H1 (cell line): ENCODE measurements around the gene PAQR5. TPM values are rescaled to one million over a fixed set of nuclear protein-coding genes. Genes with fewer than 3 reads are reported as not detected.

Experiments used
- CTCF ChIA-PET: fragments of 300-600 bp; sonication (Branson Sonifier 250); formaldehyde crosslinking; loops from one replicate; lab custom pipeline; 2021; ENCODE audit not compliant: partially characterized antibody; lab: Charles Lee
- POLR2A ChIA-PET: fragments of 300-600 bp; sonication (Branson Sonifier 250); formaldehyde crosslinking; loops from one replicate; lab custom pipeline; 2021; ENCODE audit warnings: inconsistent platforms; ENCODE audit not compliant: partially characterized antibody; lab: Charles Lee
- DNase-seq, 2 experiments: peaks; one replicate each; pipeline versions ENCODE4 v3.0.0 to v3.0.0-alpha.2; 2010 to 2022; ENCODE audit warnings: low spot score in 2 of 2, low read depth in 1 of 2, mixed read lengths in 1 of 2
- FAIRE-seq: peaks from 2 replicates; lab custom pipeline; 2011; peaks lifted over from hg19 to GRCh38; lab: Jason Lieb, UNC
- H2AFZ ChIP-seq: 2 replicates; pipeline ENCODE4 v1.8.1; 2012; ENCODE audit warnings: low read length, inconsistent platforms
- H2AK5ac ChIP-seq: 2 replicates; pipeline ENCODE4 v1.6.1; 2013; ENCODE audit warnings: low read depth, low read length
- H2BK120ac ChIP-seq: replicated peaks from 2 replicates; pipeline ENCODE3; 2013; ENCODE audit warnings: low read depth, low read length, inconsistent platforms
- H2BK12ac ChIP-seq: 2 replicates; pipeline ENCODE4 v1.6.1; 2013; ENCODE audit warnings: low read depth, low read length
- H2BK15ac ChIP-seq: 2 replicates; pipeline ENCODE4 v1.6.1; 2013; ENCODE audit warnings: low read length
- H2BK20ac ChIP-seq: 2 replicates; pipeline ENCODE4 v1.6.1; 2013; ENCODE audit warnings: low read length
- H2BK5ac ChIP-seq: 2 replicates; pipeline ENCODE4 v1.6.1; 2013; ENCODE audit warnings: low read depth, low read length
- H3K14ac ChIP-seq: 2 replicates; pipeline ENCODE4 v1.6.1; 2013; ENCODE audit warnings: inconsistent platforms; ENCODE audit not compliant: insufficient read length
- H3K18ac ChIP-seq: 2 replicates; pipeline ENCODE4 v1.6.1; 2013; ENCODE audit warnings: low read length; ENCODE audit errors: extremely low read depth
- H3K23ac ChIP-seq: 2 replicates; pipeline ENCODE4 v1.6.1; 2013; ENCODE audit warnings: inconsistent platforms; ENCODE audit not compliant: insufficient read length
- H3K23me2 ChIP-seq: 2 replicates; pipeline ENCODE4 v1.6.1; 2013; ENCODE audit warnings: low read depth, low read length
- H3K27ac ChIP-seq: 2 replicates; pipeline ENCODE4 v1.6.1; 2011; ENCODE audit warnings: low read depth, low read length, inconsistent platforms
- H3K27me3 ChIP-seq, 4 experiments: replicated peaks in 1 of 4; 1 replicate in 1 of 4; 2 replicates in 3 of 4; pipeline versions ENCODE4 v1.6.1 to v1.8.1; 2011 to 2013; ENCODE audit warnings: low read length in 3 of 4, mild to moderate bottlenecking in 3 of 4, inconsistent platforms in 2 of 4, mixed read lengths in 2 of 4, moderate library complexity in 1 of 4; ENCODE audit not compliant: control insufficient read depth in 3 of 4, insufficient read depth in 3 of 4; ENCODE audit errors: extremely low read depth in 1 of 4
- H3K36me3 ChIP-seq, 4 experiments: 2 replicates each; pipeline versions ENCODE4 v1.6.1 to v1.8.1; 2011 to 2013; ENCODE audit warnings: mild to moderate bottlenecking in 4 of 4, low read length in 3 of 4, moderate library complexity in 2 of 4, control low read depth in 1 of 4, inconsistent platforms in 1 of 4; ENCODE audit not compliant: insufficient read depth in 4 of 4, control insufficient read depth in 2 of 4
- H3K4ac ChIP-seq: replicated peaks from 2 replicates; pipeline ENCODE3; 2013; ENCODE audit warnings: low read length, low read depth, mixed read lengths, inconsistent platforms; ENCODE audit not compliant: insufficient read length
- H3K4me1 ChIP-seq, 4 experiments: replicated peaks in 1 of 4; 1 replicate in 1 of 4; 2 replicates in 3 of 4; pipeline versions ENCODE4 v1.6.1 to v1.8.1; 2011 to 2013; ENCODE audit warnings: low read length in 3 of 4, inconsistent platforms in 2 of 4, mixed read lengths in 1 of 4; ENCODE audit not compliant: insufficient read depth in 4 of 4, control insufficient read depth in 3 of 4
- H3K4me2 ChIP-seq, 2 experiments: 2 replicates each; pipeline versions ENCODE4 v1.6.1 to v1.8.1; 2011 to 2013; ENCODE audit warnings: low read depth in 2 of 2, low read length in 2 of 2, control low read depth in 1 of 2, inconsistent platforms in 1 of 2, mild to moderate bottlenecking in 1 of 2; ENCODE audit not compliant: insufficient read depth in 1 of 2
- H3K4me3 ChIP-seq, 4 experiments: fragments of 200-600, 300-600 bp in 1 of 4; sonication (generic), shearing (Covaris generic), sonication (Bioruptor Twin) in 1 of 4; 2 replicates each; pipeline versions ENCODE4 v1.5.1 to v1.8.1; 2011 to 2016; ENCODE audit warnings: low read length in 4 of 4, low read depth in 3 of 4, control low read depth in 2 of 4, inconsistent platforms in 2 of 4, mild to moderate bottlenecking in 2 of 4, mixed read lengths in 1 of 4, moderate library complexity in 1 of 4; ENCODE audit not compliant: insufficient read depth in 2 of 4; ENCODE audit errors: extremely low read depth in 1 of 4
- H3K56ac ChIP-seq: replicated peaks from 2 replicates; pipeline ENCODE3; 2013; ENCODE audit warnings: low read depth, mild to moderate bottlenecking, mixed read lengths, low read length, inconsistent platforms; ENCODE audit not compliant: insufficient read length
- H3K79me1 ChIP-seq: 2 replicates; pipeline ENCODE4 v1.6.1; 2013; ENCODE audit warnings: low read depth, low read length, control low read depth
- H3K79me2 ChIP-seq, 2 experiments: 2 replicates each; pipeline versions ENCODE4 v1.6.1 to v1.8.1; 2012 to 2013; ENCODE audit warnings: low read length in 2 of 2, mild to moderate bottlenecking in 2 of 2, inconsistent platforms in 1 of 2; ENCODE audit not compliant: insufficient read depth in 2 of 2, control insufficient read depth in 1 of 2
- H3K9ac ChIP-seq, 4 experiments: replicated peaks in 1 of 4; 1 replicate in 1 of 4; 2 replicates in 3 of 4; pipeline versions ENCODE4 v1.6.1 to v1.8.1; 2011 to 2013; ENCODE audit warnings: low read depth in 3 of 4, low read length in 3 of 4, control low read depth in 2 of 4, mild to moderate bottlenecking in 2 of 4, moderate library complexity in 2 of 4, inconsistent platforms in 1 of 4; ENCODE audit errors: extremely low read depth in 1 of 4
- H3K9me3 ChIP-seq, 2 experiments: 2 replicates each; pipeline versions ENCODE4 v1.6.1 to v1.8.1; 2012 to 2013; ENCODE audit warnings: mild to moderate bottlenecking in 2 of 2, moderate library complexity in 2 of 2, control low read depth in 1 of 2, inconsistent platforms in 1 of 2, low read depth in 1 of 2, low read length in 1 of 2, mixed read lengths in 1 of 2; ENCODE audit not compliant: insufficient read depth in 2 of 2
- H4K20me1 ChIP-seq, 2 experiments: replicated peaks in 1 of 2; 2 replicates each; pipeline versions ENCODE3 to v1.8.1; 2011 to 2013; ENCODE audit warnings: inconsistent platforms in 2 of 2, low read length in 2 of 2, mild to moderate bottlenecking in 1 of 2; ENCODE audit not compliant: insufficient read depth in 2 of 2, control insufficient read depth in 1 of 2
- H4K5ac ChIP-seq: 2 replicates; pipeline ENCODE4 v1.6.1; 2013; ENCODE audit warnings: low read length, low read depth, mixed read lengths, inconsistent platforms; ENCODE audit not compliant: insufficient read length
- H4K8ac ChIP-seq: 2 replicates; pipeline ENCODE4 v1.8.0; 2013; ENCODE audit warnings: mild to moderate bottlenecking, moderate library complexity, low read length, inconsistent platforms; ENCODE audit not compliant: insufficient read depth; ENCODE audit errors: extremely low read depth
- H4K91ac ChIP-seq: replicated peaks from 2 replicates; pipeline ENCODE3; 2013; ENCODE audit warnings: low read length, mixed read lengths, inconsistent platforms; ENCODE audit not compliant: insufficient read length
- E2F6 ChIP-seq: IDR thresholded peaks from 2 replicates; pipeline ENCODE4 v1.6.1; 2012; ENCODE audit warnings: inconsistent platforms
- EP300 ChIP-seq, 2 experiments: IDR thresholded peaks; 1 replicate in 1 of 2; 2 replicates in 1 of 2; pipeline ENCODE4 v1.6.1; 2011 to 2012; ENCODE audit warnings: low read depth in 2 of 2, low read length in 2 of 2, mild to moderate bottlenecking in 2 of 2, borderline replicate concordance in 1 of 2, inconsistent platforms in 1 of 2, moderate library complexity in 1 of 2
- MAFK ChIP-seq: IDR thresholded peaks from 2 replicates; pipeline ENCODE4 v1.6.1; 2012; ENCODE audit warnings: low read depth, mild to moderate bottlenecking, improper control_type of control experiment, low read length
- NRF1 ChIP-seq: IDR thresholded peaks from 2 replicates; pipeline ENCODE4 v1.6.1; 2011; ENCODE audit warnings: mild to moderate bottlenecking, low read depth, low read length, improper control_type of control experiment
- PHF8 ChIP-seq: fragments of 200-600 bp; sonication (generic); conservative IDR thresholded peaks from 2 replicates; pipeline ENCODE4 v1.7.1; 2012; ENCODE audit warnings: low read depth, mild to moderate bottlenecking, inconsistent platforms, low read length, moderate library complexity
- SIN3A ChIP-seq, 2 experiments: IDR thresholded peaks in 1 of 2; conservative IDR thresholded peaks in 1 of 2; 2 replicates each; pipeline ENCODE4 v1.6.1; 2011 to 2012; ENCODE audit warnings: low read length in 2 of 2, improper control_type of control experiment in 1 of 2, low read depth in 1 of 2, mild to moderate bottlenecking in 1 of 2
- SRF ChIP-seq: IDR thresholded peaks from 2 replicates; pipeline ENCODE4 v1.6.1; 2011; ENCODE audit warnings: mild to moderate bottlenecking, low read depth, low read length, moderate library complexity
- TBP ChIP-seq: IDR thresholded peaks from 2 replicates; pipeline ENCODE4 v1.6.1; 2011; ENCODE audit warnings: low read depth, low read length, improper control_type of control experiment
- USF2 ChIP-seq: IDR thresholded peaks from 2 replicates; pipeline ENCODE4 v1.6.1; 2011; ENCODE audit warnings: low read length, improper control_type of control experiment
- YY1 ChIP-seq: IDR thresholded peaks from 2 replicates; pipeline ENCODE4 v1.6.1; 2011; ENCODE audit warnings: low read depth, mild to moderate bottlenecking, low read length
- WGBS, 2 experiments: shearing (Covaris generic) in 1 of 2; methylation state at CpG; one replicate each; pipeline versions ENCODE4 v1.1.6 to v1.1.7; 2013 to 2015; ENCODE audit warnings: low lambda C conversion rate in 2 of 2, mixed read lengths in 2 of 2, inconsistent platforms in 1 of 2, low coverage in 1 of 2, missing lambda C conversion rate in 1 of 2; ENCODE audit not compliant: insufficient replicate concordance in 2 of 2, insufficient coverage in 1 of 2, insufficient read length in 1 of 2; ENCODE audit errors: extremely low coverage in 1 of 2, missing lambda C conversion rate in 1 of 2; 5-methylcytosine and 5-hydroxymethylcytosine counted together
- polyA plus RNA-seq, 7 experiments: library from polyadenylated mRNA; depleted of rRNA in 3 of 7; stranded (reverse) in 5 of 7; unstranded in 2 of 7; fragments of >200 nt in 5 of 7; fragments of 200-250 nt in 2 of 7; gene quantifications; 1 replicate in 5 of 7; 2 replicates in 1 of 7; 4 replicates in 1 of 7; pipeline versions ENCODE4 v1.2.1 to v1.2.3, GENCODE V29; 2011 to 2013; ENCODE audit warnings: missing spikeins in 2 of 7, mixed read lengths in 2 of 7
- total RNA-seq: library from RNA; stranded (reverse); fragmentation: NEBNext Ultra II Directional; extraction: Animal tissue kit (Norgen Biotek cat#: 25700); gene quantifications from 2 replicates; pipeline ENCODE4 v1.2.1, GENCODE V29; 2021

The PAQR5 gene
- total and polyA plus RNA-seq, 2 of the 8 experiments (the other 6 are each of a cell fraction or from before 2014, with no cell fraction given): 8.7 to 18.1 TPM

- CTCF ChIA-PET: interaction anchor here (0.6 to 4.7 kb wide), 4 partner anchors 9 to 233 kb away, joined by 3 to 24 read pairs (median 8); no protein-coding TSS in a partner anchor
- WGBS, 2 experiments: 69% methylated on average over 5 of the region's 5 CpGs; no CpG with 5 or more reads in 1 of the 2 experiments
Measured at GRCh38 chr15:69317392-69317841, 18.7 kb downstream of the PAQR5 start.

More at GRCh38 chr15:69317392-69317841, 18.7 kb downstream of the PAQR5 start:
- no peak overlapping the region for H3K27ac ChIP-seq
- H2BK120ac ChIP-seq: no peak overlapping the region
- H3K36me3 ChIP-seq: no peaks in the 10 kb centered on the region
- H2BK12ac ChIP-seq: peak overlapping the region; percentile 68; the same call in 1 of the 2 replicates
- H2BK15ac ChIP-seq: peak overlapping the region; percentile 46; the same call in 1 of the 2 replicates
- H3K14ac ChIP-seq: no peak overlapping the region
- FAIRE-seq (no peak), DNase-seq (no peak)
- TF ChIP-seq MAFK (no peak), SRF (no peak), NRF1 (no peak), SIN3A (conservative IDR thresholded peaks at IDR 0.05 in 1 of 2, IDR thresholded peaks at IDR 0.05 in 1 of 2; ENCODE audit: low read depth in 1 of 2, low read length in 2 of 2) (no peak), E2F6 (no peak), TBP (no peak), EP300 (IDR thresholded peaks at IDR 0.05; ENCODE audit: borderline replicate concordance in 1 of 2, low read depth in 2 of 2, low read length in 2 of 2) (no peak), PHF8 (no peak), YY1 (no peak), USF2 (no peak)
- H3K4me3 ChIP-seq: no peak overlapping the region
- H3K27me3 ChIP-seq: no peaks in the 10 kb centered on the region
- no peak overlapping the region for H3K4ac ChIP-seq
- H3K9me3 ChIP-seq: no peaks in the 10 kb centered on the region
- H3K23ac ChIP-seq: no peak overlapping the region
- H2AK5ac ChIP-seq: no peak overlapping the region
- H2BK20ac ChIP-seq: no peak overlapping the region
- no peak overlapping the region for H4K5ac ChIP-seq
- H4K91ac ChIP-seq: no peak overlapping the region
- POLR2A ChIA-PET: no interaction called here
- H3K56ac ChIP-seq: no peak overlapping the region
- H3K79me1 ChIP-seq: no peaks in the 10 kb centered on the region; the same call in 1 of the 2 replicates
- no peak overlapping the region; a peak in 1 of 4 replicates for H3K4me2 ChIP-seq
- peak overlapping the region; percentile 16 for H2BK5ac ChIP-seq
- H2AFZ ChIP-seq: no peak overlapping the region
- H3K79me2 ChIP-seq: no peaks in the 10 kb centered on the region
- H3K18ac ChIP-seq: no peak overlapping the region
- no peaks in the 10 kb centered on the region for H3K23me2 ChIP-seq
- H3K9ac ChIP-seq: no peak overlapping the region; a peak in 1 of 7 replicates
- H3K4me1 ChIP-seq: peaks cover 0 to 6% (median 3%) of the 10 kb centered on the region in 4 experiments; a peak in 4 of 7 replicates
- H4K20me1 ChIP-seq: peaks cover 0 to 1% of the 10 kb centered on the region in 2 experiments
- H4K8ac ChIP-seq: no peak overlapping the region
